GM12891 (cell line): ENCODE results near the gene SLC4A3.

Experiments used
- DNase-seq: peaks from one replicate; pipeline ENCODE4 v3.0.0; 2011; ENCODE audit warnings: low spot score; ENCODE audit not compliant: insufficient read length
- FAIRE-seq: peaks from 2 replicates; lab custom pipeline; 2011; peaks lifted over from hg19 to GRCh38; lab: Jason Lieb, UNC
- PAX5 ChIP-seq: IDR thresholded peaks from 2 replicates; pipeline ENCODE4 v1.6.1; 2011; ENCODE audit warnings: low read length, moderate library complexity, mild to moderate bottlenecking; ENCODE audit not compliant: insufficient read depth, severe bottlenecking
- POLR2A ChIP-seq: IDR thresholded peaks from 2 replicates; pipeline ENCODE4 v1.6.1; 2011; ENCODE audit warnings: low read depth, low read length, control low read depth
- POLR2AphosphoS5 ChIP-seq: IDR thresholded peaks from 2 replicates; pipeline ENCODE4 v1.6.1; 2011; ENCODE audit warnings: low read depth, low read length, control low read depth
- POU2F2 ChIP-seq: IDR thresholded peaks from 2 replicates; pipeline ENCODE4 v1.6.1; 2011; ENCODE audit warnings: low read depth, mild to moderate bottlenecking, control low read depth, low read length, moderate library complexity
- SPI1 ChIP-seq: IDR thresholded peaks from 2 replicates; pipeline ENCODE4 v1.6.1; 2011; ENCODE audit warnings: low read depth, low read length, control low read depth
- TAF1 ChIP-seq: IDR thresholded peaks from 2 replicates; pipeline ENCODE4 v1.6.1; 2011; ENCODE audit warnings: low read depth, low read length, control low read depth

The SLC4A3 gene

GRCh38 chr2:219636144-219636915, 8.9 kb downstream of the SLC4A3 start:
- DNase-seq (no peak), FAIRE-seq (no peak)
- TF ChIP-seq TAF1 = no peak
- no peak for TF ChIP-seq PAX5
- TF ChIP-seq SPI1 = no peak
- no peak for TF ChIP-seq POLR2A
- TF ChIP-seq POLR2AphosphoS5 = no peak

DNA sequence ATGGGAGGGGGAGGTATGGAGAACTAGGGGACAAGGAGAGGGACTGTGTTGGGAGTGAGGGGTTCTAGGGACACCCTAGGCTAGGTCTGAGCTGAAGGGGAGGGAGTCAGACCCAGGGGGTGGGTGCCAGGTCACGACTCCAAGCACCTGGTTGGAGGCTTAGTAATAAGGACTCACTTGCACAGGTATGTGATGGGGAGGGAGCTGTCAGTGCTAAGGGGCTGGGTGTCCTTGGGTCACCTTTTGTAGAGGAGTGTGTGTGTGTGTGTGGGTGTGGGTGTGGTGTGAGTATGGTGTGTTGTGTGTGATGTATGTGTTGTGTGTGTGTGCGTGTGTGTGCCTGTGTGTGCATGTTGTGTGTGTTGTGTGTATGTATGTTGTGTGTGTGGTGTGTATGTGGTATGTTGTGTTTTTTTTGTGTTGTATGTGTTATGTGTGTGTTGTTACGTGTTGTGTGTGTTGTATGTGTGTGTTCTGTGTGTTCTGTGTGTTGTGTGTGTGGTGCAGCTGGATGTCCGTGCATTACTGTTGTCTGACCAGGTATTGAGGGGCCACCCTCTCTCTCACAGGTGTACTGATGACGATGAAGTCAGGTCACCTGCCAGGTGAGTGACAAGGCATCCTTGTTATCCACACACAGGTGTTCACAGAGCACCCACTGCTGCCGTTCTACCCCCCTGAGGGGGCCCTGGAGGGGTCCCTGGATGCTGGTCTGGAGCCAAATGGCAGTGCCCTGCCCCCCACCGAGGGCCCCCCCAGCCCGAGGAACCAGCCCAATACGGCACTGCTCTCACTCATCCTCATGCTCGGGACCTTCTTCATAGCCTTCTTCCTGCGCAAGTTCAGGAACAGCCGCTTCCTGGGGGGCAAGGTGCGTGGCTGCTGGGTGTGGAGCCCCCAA, 9.8 kb downstream of the SLC4A3 start:
- peak; percentile 77 for FAIRE-seq

GRCh38 chr2:219637842-219638185, 10.4 kb downstream of the SLC4A3 start:
- DNase-seq = no peak
- TF ChIP-seq PAX5 (no peak), POLR2AphosphoS5 (no peak), POLR2A (no peak)
- no peak for FAIRE-seq

More for the DNA sequence above, 9.8 kb downstream of the SLC4A3 start:
- DNase-seq = no peak
- TF ChIP-seq POLR2AphosphoS5 = no peak
- TF ChIP-seq POU2F2 = no peak
- TF ChIP-seq SPI1 = no peak
- no peak for TF ChIP-seq POLR2A
- TF ChIP-seq TAF1 = no peak
- TF ChIP-seq PAX5 = no peak

- DNase-seq (no peak), FAIRE-seq (no peak)
- TF ChIP-seq PAX5 (no peak), POLR2A (no peak), POU2F2 (no peak), SPI1 (no peak), POLR2AphosphoS5 (no peak)
Measured at GRCh38 chr2:219638217-219638947, 11.0 kb downstream of the SLC4A3 start.

- DNase-seq (no peak), FAIRE-seq (no peak)
Measured at GRCh38 chr2:219638948-219639755, 11.7 kb downstream of the SLC4A3 start.

GRCh38 chr2:219641390-219642068, 14.1 kb downstream of the SLC4A3 start:
- TF ChIP-seq SPI1 = no peak
- no peak for TF ChIP-seq PAX5
- TF ChIP-seq POLR2AphosphoS5 = no peak
- no peak for TF ChIP-seq POU2F2
- no peak for TF ChIP-seq POLR2A
- TF ChIP-seq TAF1 = no peak
- DNase-seq (no peak), FAIRE-seq (no peak)

More at GRCh38 chr2:219638948-219639755, 11.7 kb downstream of the SLC4A3 start:
- TF ChIP-seq PAX5 (no peak), TAF1 (no peak), POLR2A (no peak), SPI1 (no peak), POU2F2 (no peak), POLR2AphosphoS5 (no peak)

GRCh38 chr2:219642069-219642454, 14.6 kb downstream of the SLC4A3 start:
- no peak for FAIRE-seq
- no peak for DNase-seq
- no peak for TF ChIP-seq POLR2AphosphoS5
- no peak for TF ChIP-seq SPI1
- TF ChIP-seq POU2F2 = no peak
- TF ChIP-seq TAF1 = no peak
- TF ChIP-seq PAX5 = no peak
- no peak for TF ChIP-seq POLR2A
